Stimulated activated CD8-positive, alpha-beta memory T cell treated with anti-CD3 and anti-CD28 coated beads, Interleukin-2, amount 100 ng/mL, for 1 hour (primary cell): ENCODE results near the gene E2F8.

Experiments
- DNase-seq, 2 donors: peaks; one replicate each; pipeline ENCODE4 v3.0.0-alpha.2; 2020; ENCODE audit warnings: low read depth in 2 of 2

E2F8 gene

GRCh38 chr11:19187114-19187832 lies 53.5 kb downstream of the E2F8 start:
- DNase-seq, result no peak

GRCh38 chr11:19185516-19186052 lies 55.2 kb downstream of the E2F8 start:
- no peak for DNase-seq

- DNase-seq, result no peak
Measured at GRCh38 chr11:19185036-19185435, 55.7 kb downstream of the E2F8 start.

GRCh38 chr11:19183646-19184045 lies 57.1 kb downstream of the E2F8 start:
- DNase-seq, result no peak

GRCh38 chr11:19181531-19182261 lies 59.0 kb downstream of the E2F8 start:
- DNase-seq, result no peak

GRCh38 chr11:19176629-19177186 lies 64.0 kb downstream of the E2F8 start:
- DNase-seq, result no peak
